ENCODE data around the gene CORO2B.

DNA sequence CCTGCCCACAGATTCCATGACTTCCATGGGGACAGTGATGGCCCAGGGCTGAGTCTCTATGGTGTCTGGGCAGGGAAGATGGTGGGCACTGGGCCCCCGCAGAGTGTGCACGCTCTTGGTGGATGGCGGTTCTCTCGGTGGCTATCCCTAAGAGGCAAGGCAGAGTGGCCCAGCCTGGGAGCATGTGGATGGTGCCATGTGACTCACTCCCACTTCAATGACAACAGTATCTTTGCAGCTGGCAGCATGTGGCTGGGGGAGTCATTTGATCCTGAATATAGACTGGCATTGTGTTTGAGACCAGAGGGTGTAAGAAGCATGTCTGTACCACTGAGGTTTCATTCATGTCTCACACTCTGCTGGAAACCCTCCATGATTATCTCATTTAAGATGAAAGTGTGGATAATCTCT lies 101.2 kb downstream of the CORO2B start:
- TF ChIP-seq, protein P1, sequence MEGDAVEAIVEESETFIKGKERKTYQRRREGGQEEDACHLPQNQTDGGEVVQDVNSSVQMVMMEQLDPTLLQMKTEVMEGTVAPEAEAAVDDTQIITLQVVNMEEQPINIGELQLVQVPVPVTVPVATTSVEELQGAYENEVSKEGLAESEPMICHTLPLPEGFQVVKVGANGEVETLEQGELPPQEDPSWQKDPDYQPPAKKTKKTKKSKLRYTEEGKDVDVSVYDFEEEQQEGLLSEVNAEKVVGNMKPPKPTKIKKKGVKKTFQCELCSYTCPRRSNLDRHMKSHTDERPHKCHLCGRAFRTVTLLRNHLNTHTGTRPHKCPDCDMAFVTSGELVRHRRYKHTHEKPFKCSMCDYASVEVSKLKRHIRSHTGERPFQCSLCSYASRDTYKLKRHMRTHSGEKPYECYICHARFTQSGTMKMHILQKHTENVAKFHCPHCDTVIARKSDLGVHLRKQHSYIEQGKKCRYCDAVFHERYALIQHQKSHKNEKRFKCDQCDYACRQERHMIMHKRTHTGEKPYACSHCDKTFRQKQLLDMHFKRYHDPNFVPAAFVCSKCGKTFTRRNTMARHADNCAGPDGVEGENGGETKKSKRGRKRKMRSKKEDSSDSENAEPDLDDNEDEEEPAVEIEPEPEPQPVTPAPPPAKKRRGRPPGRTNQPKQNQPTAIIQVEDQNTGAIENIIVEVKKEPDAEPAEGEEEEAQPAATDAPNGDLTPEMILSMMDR (conservative IDR thresholded peaks at IDR 0.05; ENCODE audit: low read depth in 2 of 2) = no peak
- TF ChIP-seq JUNB (IDR thresholded peaks at IDR 0.05; ENCODE audit: unreplicated experiment) (no peak), EZH2phosphoT487 (IDR thresholded peaks at IDR 0.05; ENCODE audit: unreplicated experiment) (no peak), EZH2 (IDR thresholded peaks at IDR 0.05; ENCODE audit: low read depth, unreplicated experiment) (no peak), CREB1 (CRISPR knock-in tag; IDR thresholded peaks at IDR 0.05; ENCODE audit: low read depth) (no peak), POLR2AphosphoS5 (IDR thresholded peaks at IDR 0.05; ENCODE audit: low read depth) (no peak), STAT1 (IDR thresholded peaks at IDR 0.05; ENCODE audit: unreplicated experiment) (no peak), ZNF114 (CRISPR knock-in tag; IDR thresholded peaks at IDR 0.05) (no peak)
- TF ChIP-seq, protein P2, sequence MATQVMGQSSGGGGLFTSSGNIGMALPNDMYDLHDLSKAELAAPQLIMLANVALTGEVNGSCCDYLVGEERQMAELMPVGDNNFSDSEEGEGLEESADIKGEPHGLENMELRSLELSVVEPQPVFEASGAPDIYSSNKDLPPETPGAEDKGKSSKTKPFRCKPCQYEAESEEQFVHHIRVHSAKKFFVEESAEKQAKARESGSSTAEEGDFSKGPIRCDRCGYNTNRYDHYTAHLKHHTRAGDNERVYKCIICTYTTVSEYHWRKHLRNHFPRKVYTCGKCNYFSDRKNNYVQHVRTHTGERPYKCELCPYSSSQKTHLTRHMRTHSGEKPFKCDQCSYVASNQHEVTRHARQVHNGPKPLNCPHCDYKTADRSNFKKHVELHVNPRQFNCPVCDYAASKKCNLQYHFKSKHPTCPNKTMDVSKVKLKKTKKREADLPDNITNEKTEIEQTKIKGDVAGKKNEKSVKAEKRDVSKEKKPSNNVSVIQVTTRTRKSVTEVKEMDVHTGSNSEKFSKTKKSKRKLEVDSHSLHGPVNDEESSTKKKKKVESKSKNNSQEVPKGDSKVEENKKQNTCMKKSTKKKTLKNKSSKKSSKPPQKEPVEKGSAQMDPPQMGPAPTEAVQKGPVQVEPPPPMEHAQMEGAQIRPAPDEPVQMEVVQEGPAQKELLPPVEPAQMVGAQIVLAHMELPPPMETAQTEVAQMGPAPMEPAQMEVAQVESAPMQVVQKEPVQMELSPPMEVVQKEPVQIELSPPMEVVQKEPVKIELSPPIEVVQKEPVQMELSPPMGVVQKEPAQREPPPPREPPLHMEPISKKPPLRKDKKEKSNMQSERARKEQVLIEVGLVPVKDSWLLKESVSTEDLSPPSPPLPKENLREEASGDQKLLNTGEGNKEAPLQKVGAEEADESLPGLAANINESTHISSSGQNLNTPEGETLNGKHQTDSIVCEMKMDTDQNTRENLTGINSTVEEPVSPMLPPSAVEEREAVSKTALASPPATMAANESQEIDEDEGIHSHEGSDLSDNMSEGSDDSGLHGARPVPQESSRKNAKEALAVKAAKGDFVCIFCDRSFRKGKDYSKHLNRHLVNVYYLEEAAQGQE (IDR thresholded peaks at IDR 0.05; ENCODE audit: unreplicated experiment) = no peak

Measured in GM23338 (cell line).